Activated CD4-positive, alpha-beta T cell treated with anti-CD3 and anti-CD28 coated beads for 36 hours (primary cell): Measurements from ENCODE around the gene POFUT2. TPM values are rescaled to one million over a fixed set of nuclear protein-coding genes. Genes with fewer than 3 reads are reported as not detected.
A peak's percentile ranks its signal among the peaks of the same experiment; 100 is the strongest.

ENCODE experiments used
- ATAC-seq: fragments of 200-7000 bp; cut with Tn5 transposase; one replicate; pipeline ENCODE4 v1.10.0; 2021; ENCODE audit warnings: mild to moderate bottlenecking, moderate library complexity
- CTCF ChIA-PET: fragments of 350-600 bp; sonication (Branson Sonifier 250); formaldehyde crosslinking; loops from one replicate; lab custom pipeline; 2021; ENCODE audit warnings: antibody characterized with exemption; lab: Charles Lee
- POLR2A ChIA-PET: fragments of 350-600 bp; sonication (Branson Sonifier 250); formaldehyde crosslinking; loops from one replicate; lab custom pipeline; 2021; ENCODE audit warnings: antibody characterized with exemption, inconsistent platforms; lab: Charles Lee
- DNase-seq: peaks from one replicate; pipeline ENCODE4 v3.0.0-alpha.2; 2020
- H3K27ac Mint-ChIP-seq: one replicate; pipeline ENCODE4 v1.8.0; 2021; ENCODE audit warnings: mixed read lengths
- H3K27me3 Mint-ChIP-seq: one replicate; pipeline ENCODE4 v1.8.0; 2021; ENCODE audit warnings: mixed read lengths
- H3K36me3 Mint-ChIP-seq: one replicate; pipeline ENCODE4 v1.8.0; 2021; ENCODE audit warnings: low read depth, mixed read lengths
- H3K4me1 Mint-ChIP-seq: one replicate; pipeline ENCODE4 v1.8.0; 2021; ENCODE audit warnings: mixed read lengths
- H3K4me3 Mint-ChIP-seq: one replicate; pipeline ENCODE4 v1.8.0; 2021; ENCODE audit warnings: mild to moderate bottlenecking, moderate library complexity, mixed read lengths
- H3K9me3 Mint-ChIP-seq: one replicate; pipeline ENCODE4 v1.8.0; 2021; ENCODE audit warnings: low read depth, mixed read lengths
- intact Hi-C, 2 experiments: fragments of 100-400 bp; cut with DNase I in 1 of 2; cut with micrococcal nuclease in 1 of 2; formaldehyde crosslinking; loops; one replicate each; pipeline versions ENCODE4 v1.14.2 to v1.15.1; 2022 to 2024; cut with DNase I, micrococcal nuclease
- total RNA-seq, 2 experiments: library from RNA; stranded (reverse); gene quantifications; one replicate each; pipeline ENCODE4 v1.2.3, GENCODE V29; 2021

POFUT2 gene
- total RNA-seq, 2 experiments from 2014 or later, result 14.7 to 14.9 TPM

DNA sequence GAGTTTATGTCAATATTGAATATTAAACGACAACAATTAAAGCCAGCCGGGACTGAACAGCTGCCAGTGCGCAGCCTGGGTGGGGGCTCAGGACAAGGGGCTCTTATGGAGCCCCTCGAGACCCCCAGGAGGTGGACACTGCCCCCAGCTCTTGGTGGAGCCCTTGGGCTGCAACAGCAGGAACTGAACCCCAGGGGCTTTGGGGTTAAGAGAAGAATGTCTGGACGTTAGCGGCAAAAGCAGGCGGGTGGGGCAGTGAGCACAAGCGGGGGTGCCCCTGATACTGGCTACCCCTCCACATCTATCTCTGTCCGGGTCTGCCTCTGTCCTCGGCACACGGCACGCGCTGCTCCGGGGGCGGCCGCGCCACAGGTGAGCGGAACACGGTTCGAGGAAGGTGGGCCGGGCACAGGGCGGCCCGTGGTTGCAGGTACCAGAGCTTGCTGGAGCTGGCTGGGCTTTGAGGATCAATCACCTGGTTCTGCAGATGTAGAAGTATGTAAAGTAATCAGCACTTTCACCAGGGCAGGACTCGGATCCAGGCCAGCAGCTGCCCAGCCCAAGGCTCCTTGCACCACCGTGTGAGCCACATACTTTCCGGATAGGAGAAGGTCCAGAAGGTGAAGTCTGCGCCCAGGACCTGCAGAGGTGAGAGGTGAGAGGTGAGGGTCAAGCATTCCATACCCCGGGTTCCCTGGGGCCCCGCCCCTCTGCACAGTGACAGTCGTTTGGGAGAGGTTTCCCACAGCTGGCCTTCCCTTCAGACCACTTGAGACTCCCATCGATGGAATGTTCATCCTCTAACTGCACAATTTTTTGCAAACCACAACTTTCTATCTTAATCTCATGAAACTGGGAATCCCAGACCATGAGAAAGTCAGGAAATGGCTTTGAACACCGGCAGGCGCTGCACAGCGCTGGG lies 12.4 kb upstream of the POFUT2 start:
- DNase-seq, result peak; percentile 1
- no peaks in the 10 kb centered on the region for H3K36me3 Mint-ChIP-seq
- no peak overlapping the region for H3K4me3 Mint-ChIP-seq
- intact Hi-C loops, result no loop called here
- CTCF ChIA-PET, result no interaction called here
- H3K4me1 Mint-ChIP-seq, result peaks cover 16% of the 10 kb centered on the region
- H3K27ac Mint-ChIP-seq, result no peak overlapping the region
- no peak for ATAC-seq
- H3K27me3 Mint-ChIP-seq, result no peaks in the 10 kb centered on the region
- POLR2A ChIA-PET, result no interaction called here
- no peaks in the 10 kb centered on the region for H3K9me3 Mint-ChIP-seq

- POLR2A ChIA-PET, result no interaction called here
- no peaks in the 10 kb centered on the region for H3K36me3 Mint-ChIP-seq
Measured at GRCh38 chr21:45299026-45299863, 11.6 kb upstream of the POFUT2 start.

GRCh38 chr21:45297869-45298268 lies 10.2 kb upstream of the POFUT2 start:
- Mint-ChIP-seq H3K4me3 (no peak overlapping the region), H3K4me1 (peaks cover 22% of the 10 kb centered on the region), H3K36me3 (no peaks in the 10 kb centered on the region), H3K27ac (no peak overlapping the region), H3K9me3 (no peaks in the 10 kb centered on the region), H3K27me3 (no peaks in the 10 kb centered on the region)
- ATAC-seq (no peak), DNase-seq (no peak)
- intact Hi-C loops, result no loop called here
- ChIA-PET CTCF (interaction anchor here (1.4 kb wide), 1 partner anchor 142 kb away, joined by 3 read pairs; no protein-coding TSS in a partner anchor), POLR2A (interaction anchor here (0.6 kb wide), 1 partner anchor 17 kb away, joined by 3 read pairs; no protein-coding TSS in a partner anchor)

More at GRCh38 chr21:45299026-45299863, 11.6 kb upstream of the POFUT2 start:
- H3K4me3 Mint-ChIP-seq, result no peak overlapping the region
- H3K27ac Mint-ChIP-seq, result no peak overlapping the region
- ATAC-seq (no peak), DNase-seq (no peak)
- intact Hi-C loops, result no loop called here
- H3K27me3 Mint-ChIP-seq, result no peaks in the 10 kb centered on the region
- no peaks in the 10 kb centered on the region for H3K9me3 Mint-ChIP-seq
- CTCF ChIA-PET, result no interaction called here
- peaks cover 19% of the 10 kb centered on the region for H3K4me1 Mint-ChIP-seq

- ChIA-PET POLR2A (no interaction called here), CTCF (interaction anchor here (1.0 to 1.4 kb wide), 2 partner anchors 12 to 142 kb away, joined by 3 read pairs; no protein-coding TSS in a partner anchor)
- H3K36me3 Mint-ChIP-seq, result no peaks in the 10 kb centered on the region
- H3K4me1 Mint-ChIP-seq, result peaks cover 24% of the 10 kb centered on the region
- H3K27me3 Mint-ChIP-seq, result no peaks in the 10 kb centered on the region
- H3K27ac Mint-ChIP-seq, result no peak overlapping the region
- ATAC-seq (no peak), DNase-seq (no peak)
- H3K9me3 Mint-ChIP-seq, result no peaks in the 10 kb centered on the region
- no peak overlapping the region for H3K4me3 Mint-ChIP-seq
- intact Hi-C loops, result no loop called here
Measured at GRCh38 chr21:45297329-45297728, 9.6 kb upstream of the POFUT2 start.

DNA sequence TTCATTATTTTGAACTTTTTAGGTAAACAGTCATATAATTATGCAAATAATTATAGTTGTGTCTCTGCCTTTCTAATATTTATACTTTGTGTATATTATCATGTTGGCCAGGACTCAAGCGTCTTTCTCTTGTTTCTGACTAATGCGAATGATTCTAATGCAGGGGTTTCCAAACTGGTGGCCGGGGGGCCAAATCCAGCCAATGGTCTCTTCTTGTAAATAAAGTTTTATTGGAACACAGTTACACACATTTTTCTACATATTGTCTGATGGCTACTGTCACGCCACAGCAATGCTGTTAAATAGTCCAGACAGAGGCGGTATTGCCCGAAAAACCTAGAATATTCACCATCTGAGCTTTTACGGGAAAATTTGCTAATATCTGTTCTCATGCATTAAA lies 8.9 kb upstream of the POFUT2 start:
- Mint-ChIP-seq H3K4me1 (peaks cover 21% of the 10 kb centered on the region), H3K9me3 (no peaks in the 10 kb centered on the region), H3K27me3 (no peaks in the 10 kb centered on the region), H3K36me3 (no peaks in the 10 kb centered on the region), H3K27ac (no peak overlapping the region), H3K4me3 (no peak overlapping the region)
- CTCF ChIA-PET, result interaction anchor here (1.0 to 1.4 kb wide), 2 partner anchors 13 to 143 kb away, joined by 3 read pairs; no protein-coding TSS in a partner anchor
- ATAC-seq (no peak), DNase-seq (no peak)
- intact Hi-C loops, result no loop called here
- POLR2A ChIA-PET, result no interaction called here

- ChIA-PET POLR2A (no interaction called here), CTCF (interaction anchor here (0.6 kb wide), 1 partner anchor 154 kb away, joined by 3 read pairs; no protein-coding TSS in a partner anchor)
- intact Hi-C loops, result no loop called here
- Mint-ChIP-seq H3K27me3 (no peaks in the 10 kb centered on the region), H3K27ac (no peak overlapping the region), H3K4me1 (peaks cover 21% of the 10 kb centered on the region), H3K36me3 (no peaks in the 10 kb centered on the region), H3K4me3 (no peak overlapping the region), H3K9me3 (no peaks in the 10 kb centered on the region)
- ATAC-seq (no peak), DNase-seq (no peak)
Measured at GRCh38 chr21:45295576-45296365, 8.1 kb upstream of the POFUT2 start.

GRCh38 chr21:45294509-45295291 lies 7.0 kb upstream of the POFUT2 start:
- DNase-seq (peak; percentile 5), ATAC-seq (no peak)
- no peak overlapping the region for H3K4me3 Mint-ChIP-seq
- POLR2A ChIA-PET, result no interaction called here
- intact Hi-C loops, result no loop called here
- peaks cover 21% of the 10 kb centered on the region for H3K4me1 Mint-ChIP-seq
- H3K27me3 Mint-ChIP-seq, result no peaks in the 10 kb centered on the region
- no peaks in the 10 kb centered on the region for H3K36me3 Mint-ChIP-seq
- no peaks in the 10 kb centered on the region for H3K9me3 Mint-ChIP-seq
- H3K27ac Mint-ChIP-seq, result no peak overlapping the region
- CTCF ChIA-PET, result interaction anchor here (0.6 to 1.0 kb wide), 2 partner anchors 8 to 15 kb away, joined by 3 read pairs; no protein-coding TSS in a partner anchor

GRCh38 chr21:45293726-45294401 lies 6.2 kb upstream of the POFUT2 start:
- Mint-ChIP-seq H3K4me1 (peaks cover 24% of the 10 kb centered on the region), H3K27ac (no peak overlapping the region), H3K9me3 (no peaks in the 10 kb centered on the region), H3K4me3 (no peak overlapping the region), H3K36me3 (no peaks in the 10 kb centered on the region), H3K27me3 (no peaks in the 10 kb centered on the region)
- CTCF ChIA-PET, result interaction anchor here (0.5 to 1.8 kb wide), 8 partner anchors 9 to 415 kb away, joined by 3 to 6 read pairs (median 3); no protein-coding TSS in a partner anchor
- intact Hi-C loops, result no loop called here
- DNase-seq, result peak; percentile 3
- POLR2A ChIA-PET, result no interaction called here
- no peak for ATAC-seq

GRCh38 chr21:45293220-45293725 lies 5.6 kb upstream of the POFUT2 start:
- no peak overlapping the region for H3K27ac Mint-ChIP-seq
- H3K36me3 Mint-ChIP-seq, result no peaks in the 10 kb centered on the region
- ATAC-seq, result no peak
- ChIA-PET POLR2A (no interaction called here), CTCF (interaction anchor here (0.5 to 1.8 kb wide), 17 partner anchors 9 to 628 kb away, joined by 3 to 10 read pairs (median 4); no protein-coding TSS in a partner anchor)
- no peaks in the 10 kb centered on the region for H3K27me3 Mint-ChIP-seq
- intact Hi-C loops, result no loop called here
- DNase-seq, result no peak
- no peaks in the 10 kb centered on the region for H3K9me3 Mint-ChIP-seq
- no peak overlapping the region for H3K4me3 Mint-ChIP-seq
- peaks cover 24% of the 10 kb centered on the region for H3K4me1 Mint-ChIP-seq
